ENCODE measurements around the gene CCDC167.

CCDC167 gene

GRCh38 chr6:37540390-37540789 is 40.7 kb upstream of the CCDC167 start:
- H4K91ac ChIP-seq (ENCODE audit: low read length), result no peak overlapping the region
- no peak for DNase-seq
- H3K4me3 ChIP-seq (ENCODE audit: insufficient read depth in 1 of 2, low read depth in 1 of 2, low read length in 2 of 2), result no peak overlapping the region
- H3K36me3 ChIP-seq (ENCODE audit: control insufficient read depth in 1 of 2, insufficient read depth in 2 of 2, low read depth in 1 of 2, low read length in 2 of 2), result no peaks in the 10 kb centered on the region
- no peak overlapping the region for H3K9ac ChIP-seq (ENCODE audit: low read length)
- no peak overlapping the region for H3K4ac ChIP-seq (ENCODE audit: low read depth in 1 of 2, low read length in 2 of 2)
- no peak overlapping the region for H4K8ac ChIP-seq (ENCODE audit: low read length)
- H3K4me2 ChIP-seq (ENCODE audit: low read length, poor library complexity, severe bottlenecking), result no peak overlapping the region
- no peak overlapping the region for H2AK5ac ChIP-seq (ENCODE audit: low read length, severe bottlenecking)
- H3K18ac ChIP-seq (ENCODE audit: low read depth in 1 of 2, low read length in 2 of 2), result no peak overlapping the region
- H2BK120ac ChIP-seq (ENCODE audit: low read depth, low read length), result no peak overlapping the region
- H2BK12ac ChIP-seq (ENCODE audit: low read length in 2 of 2), result no peak overlapping the region
- no peak overlapping the region for H2AFZ ChIP-seq (ENCODE audit: low read depth, low read length)
- H3K4me1 ChIP-seq (ENCODE audit: control insufficient read depth, insufficient read depth, low read depth, low read length), result peaks cover 14% of the 10 kb centered on the region
- H3K14ac ChIP-seq (ENCODE audit: low read length in 2 of 2), result no peak overlapping the region
- H3K9me3 ChIP-seq (ENCODE audit: control insufficient read depth, low read length), result no peaks in the 10 kb centered on the region
- no peaks in the 10 kb centered on the region for H3K79me1 ChIP-seq (replicated peaks; ENCODE audit: low read length, poor library complexity, severe bottlenecking)
- H3K27ac ChIP-seq (ENCODE audit: low read length, poor library complexity, severe bottlenecking), result no peak overlapping the region
- no peak overlapping the region for H2BK5ac ChIP-seq (ENCODE audit: low read depth, low read length, poor library complexity, severe bottlenecking)
- no peak overlapping the region for H2BK15ac ChIP-seq (ENCODE audit: low read depth, poor library complexity, severe bottlenecking)
- H3K23ac ChIP-seq (ENCODE audit: low read length in 2 of 2), result no peak overlapping the region
- peaks cover 73 to 83% of the 10 kb centered on the region in 2 experiments for H3K27me3 ChIP-seq (ENCODE audit: control insufficient read depth in 1 of 2, insufficient read depth in 1 of 2, low read length in 2 of 2)
- WGBS, result 75% methylated on average over 1 of the region's 4 CpGs

DNA sequence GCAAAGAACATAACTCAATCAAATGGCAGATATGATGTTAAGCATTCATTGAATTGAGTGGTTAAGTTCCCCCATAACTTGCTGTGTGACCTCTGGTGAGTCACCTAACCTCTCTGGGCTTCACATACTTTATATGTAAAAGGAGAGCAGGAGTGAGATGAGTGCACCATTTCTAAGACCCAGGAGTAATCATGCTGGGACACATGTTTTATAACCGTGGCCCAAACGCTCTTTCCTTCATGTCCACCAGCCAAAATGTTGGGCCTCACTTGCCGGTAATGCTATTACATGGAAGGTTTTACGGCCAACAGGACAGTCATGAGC is 40.3 kb upstream of the CCDC167 start:
- no peak overlapping the region for H2AK5ac ChIP-seq (ENCODE audit: low read length, severe bottlenecking)
- H3K14ac ChIP-seq (ENCODE audit: low read length in 2 of 2), result no peak overlapping the region
- H2BK120ac ChIP-seq (ENCODE audit: low read depth, low read length), result no peak overlapping the region
- no peak overlapping the region for H3K4ac ChIP-seq (ENCODE audit: low read depth in 1 of 2, low read length in 2 of 2)
- no peak overlapping the region for H2BK12ac ChIP-seq (ENCODE audit: low read length in 2 of 2)
- H4K91ac ChIP-seq (ENCODE audit: low read length), result no peak overlapping the region
- DNase-seq, result no peak
- WGBS, result 98% methylated on average over 4 of the region's 4 CpGs
- H3K4me2 ChIP-seq (ENCODE audit: low read length, poor library complexity, severe bottlenecking), result no peak overlapping the region
- no peak overlapping the region for H3K4me3 ChIP-seq (ENCODE audit: insufficient read depth in 1 of 2, low read depth in 1 of 2, low read length in 2 of 2)
- H3K9me3 ChIP-seq (ENCODE audit: control insufficient read depth, low read length), result no peaks in the 10 kb centered on the region
- no peak overlapping the region for H3K23ac ChIP-seq (ENCODE audit: low read length in 2 of 2)
- no peak overlapping the region for H3K27ac ChIP-seq (ENCODE audit: low read length, poor library complexity, severe bottlenecking)
- H3K79me1 ChIP-seq (replicated peaks; ENCODE audit: low read length, poor library complexity, severe bottlenecking), result no peaks in the 10 kb centered on the region
- H2BK5ac ChIP-seq (ENCODE audit: low read depth, low read length, poor library complexity, severe bottlenecking), result no peak overlapping the region
- peaks cover 16% of the 10 kb centered on the region for H3K4me1 ChIP-seq (ENCODE audit: control insufficient read depth, insufficient read depth, low read depth, low read length)
- peaks cover 73 to 83% of the 10 kb centered on the region in 2 experiments for H3K27me3 ChIP-seq (ENCODE audit: control insufficient read depth in 1 of 2, insufficient read depth in 1 of 2, low read length in 2 of 2)
- no peaks in the 10 kb centered on the region for H3K36me3 ChIP-seq (ENCODE audit: control insufficient read depth in 1 of 2, insufficient read depth in 2 of 2, low read depth in 1 of 2, low read length in 2 of 2)
- H4K8ac ChIP-seq (ENCODE audit: low read length), result no peak overlapping the region
- H2BK15ac ChIP-seq (ENCODE audit: low read depth, poor library complexity, severe bottlenecking), result no peak overlapping the region
- no peak overlapping the region for H2AFZ ChIP-seq (ENCODE audit: low read depth, low read length)
- no peak overlapping the region for H3K18ac ChIP-seq (ENCODE audit: low read depth in 1 of 2, low read length in 2 of 2)
- H3K9ac ChIP-seq (ENCODE audit: low read length), result no peak overlapping the region

DNA sequence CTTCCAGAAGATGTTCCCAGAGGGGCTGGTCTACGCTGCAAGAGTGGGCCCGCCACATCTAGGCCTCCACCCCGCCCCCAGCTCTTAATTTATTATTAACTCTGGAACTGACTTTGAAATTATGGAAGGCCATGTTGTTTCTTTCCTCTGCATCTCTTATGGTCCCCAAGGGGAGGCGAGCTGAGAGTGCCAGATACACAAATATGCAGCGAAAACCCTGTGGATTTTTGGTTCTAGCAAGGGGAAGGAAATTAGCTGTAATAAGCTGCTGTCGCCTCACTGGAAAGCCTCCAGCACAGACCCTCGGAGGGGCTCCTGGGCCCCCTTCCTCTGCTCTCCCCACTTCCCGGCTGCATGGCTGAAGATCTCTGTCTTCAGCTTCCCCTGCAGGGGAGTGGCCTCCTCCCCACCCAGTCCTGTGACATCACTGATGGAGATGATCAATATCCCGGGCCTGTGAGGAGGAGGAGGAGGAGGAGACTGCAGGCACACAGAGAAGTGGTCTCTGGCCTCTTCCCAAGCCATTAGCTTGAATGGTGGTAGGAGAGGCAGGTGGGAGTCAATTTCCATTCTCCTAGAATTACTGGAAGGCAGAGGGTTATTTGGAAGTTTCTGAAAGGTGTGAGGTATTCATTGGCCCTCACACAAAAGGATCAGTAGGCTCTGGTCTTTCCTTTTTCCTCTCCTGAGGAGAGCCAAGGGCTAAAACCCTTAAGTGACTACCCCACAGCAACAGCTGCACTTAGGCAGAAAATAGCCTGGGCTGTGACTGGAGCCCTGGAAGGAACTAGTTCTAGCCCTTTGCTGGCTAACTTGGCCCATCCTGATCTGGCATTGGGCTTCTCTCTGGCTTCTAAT is 39.7 kb upstream of the CCDC167 start:
- H2BK120ac ChIP-seq (ENCODE audit: low read depth, low read length), result no peak overlapping the region
- H3K9ac ChIP-seq (ENCODE audit: low read length), result no peak overlapping the region
- no peaks in the 10 kb centered on the region for H3K36me3 ChIP-seq (ENCODE audit: control insufficient read depth in 1 of 2, insufficient read depth in 2 of 2, low read depth in 1 of 2, low read length in 2 of 2)
- no peak overlapping the region for H3K27ac ChIP-seq (ENCODE audit: low read length, poor library complexity, severe bottlenecking)
- H2AK5ac ChIP-seq (ENCODE audit: low read length, severe bottlenecking), result no peak overlapping the region
- no peak overlapping the region for H2BK12ac ChIP-seq (ENCODE audit: low read length in 2 of 2)
- H3K18ac ChIP-seq (ENCODE audit: low read depth in 1 of 2, low read length in 2 of 2), result no peak overlapping the region
- no peak overlapping the region for H2BK5ac ChIP-seq (ENCODE audit: low read depth, low read length, poor library complexity, severe bottlenecking)
- H4K91ac ChIP-seq (ENCODE audit: low read length), result no peak overlapping the region
- DNase-seq, result no peak
- H3K9me3 ChIP-seq (ENCODE audit: control insufficient read depth, low read length), result no peaks in the 10 kb centered on the region
- no peaks in the 10 kb centered on the region for H3K79me1 ChIP-seq (replicated peaks; ENCODE audit: low read length, poor library complexity, severe bottlenecking)
- H3K4me1 ChIP-seq (ENCODE audit: control insufficient read depth, insufficient read depth, low read depth, low read length), result peaks cover 16% of the 10 kb centered on the region
- no peak overlapping the region for H3K4me2 ChIP-seq (ENCODE audit: low read length, poor library complexity, severe bottlenecking)
- no peak overlapping the region for H3K4ac ChIP-seq (ENCODE audit: low read depth in 1 of 2, low read length in 2 of 2)
- 73% methylated on average over 6 of the region's 9 CpGs for WGBS
- H4K8ac ChIP-seq (ENCODE audit: low read length), result no peak overlapping the region
- H3K14ac ChIP-seq (ENCODE audit: low read length in 2 of 2), result no peak overlapping the region
- no peak overlapping the region for H2AFZ ChIP-seq (ENCODE audit: low read depth, low read length)
- H2BK15ac ChIP-seq (ENCODE audit: low read depth, poor library complexity, severe bottlenecking), result no peak overlapping the region
- H3K27me3 ChIP-seq (ENCODE audit: control insufficient read depth in 1 of 2, insufficient read depth in 1 of 2, low read length in 2 of 2), result peaks cover 73 to 83% of the 10 kb centered on the region in 2 experiments
- no peak overlapping the region for H3K4me3 ChIP-seq (ENCODE audit: insufficient read depth in 1 of 2, low read depth in 1 of 2, low read length in 2 of 2)
- H3K23ac ChIP-seq (ENCODE audit: low read length in 2 of 2), result no peak overlapping the region

DNA sequence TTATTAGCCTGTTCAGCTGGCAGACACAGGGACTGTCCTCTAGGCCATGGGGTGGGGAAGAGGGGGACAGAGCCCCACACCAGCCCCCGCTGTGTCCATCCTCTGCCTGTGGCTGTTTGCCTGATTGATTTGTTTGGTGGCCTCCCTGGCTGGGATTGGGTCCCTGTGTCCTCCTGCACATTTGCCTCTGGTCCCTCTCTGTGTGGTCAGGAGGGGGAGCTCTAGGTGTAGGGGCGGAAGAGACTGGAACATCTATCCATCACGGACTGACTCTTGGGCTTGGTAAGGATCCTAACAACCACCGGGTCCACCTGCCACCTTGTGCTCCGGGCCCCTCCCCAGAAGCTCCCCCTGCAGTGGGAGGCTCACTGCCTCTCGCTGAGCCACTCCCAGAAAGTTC is 38.4 kb upstream of the CCDC167 start:
- H3K4me2 ChIP-seq (ENCODE audit: low read length, poor library complexity, severe bottlenecking), result no peak overlapping the region
- H2BK15ac ChIP-seq (ENCODE audit: low read depth, poor library complexity, severe bottlenecking), result no peak overlapping the region
- no peak overlapping the region for H3K18ac ChIP-seq (ENCODE audit: low read depth in 1 of 2, low read length in 2 of 2)
- no peak overlapping the region for H4K91ac ChIP-seq (ENCODE audit: low read length)
- peaks cover 16% of the 10 kb centered on the region for H3K4me1 ChIP-seq (ENCODE audit: control insufficient read depth, insufficient read depth, low read depth, low read length)
- peaks cover 73 to 89% of the 10 kb centered on the region in 2 experiments for H3K27me3 ChIP-seq (ENCODE audit: control insufficient read depth in 1 of 2, insufficient read depth in 1 of 2, low read length in 2 of 2)
- no peaks in the 10 kb centered on the region for H3K9me3 ChIP-seq (ENCODE audit: control insufficient read depth, low read length)
- no peak for DNase-seq
- no peak overlapping the region for H4K8ac ChIP-seq (ENCODE audit: low read length)
- H2BK5ac ChIP-seq (ENCODE audit: low read depth, low read length, poor library complexity, severe bottlenecking), result no peak overlapping the region
- H3K36me3 ChIP-seq (ENCODE audit: control insufficient read depth in 1 of 2, insufficient read depth in 2 of 2, low read depth in 1 of 2, low read length in 2 of 2), result no peaks in the 10 kb centered on the region
- H3K27ac ChIP-seq (ENCODE audit: low read length, poor library complexity, severe bottlenecking), result no peak overlapping the region
- no peak overlapping the region for H2BK12ac ChIP-seq (ENCODE audit: low read length in 2 of 2)
- H3K4me3 ChIP-seq (ENCODE audit: insufficient read depth in 1 of 2, low read depth in 1 of 2, low read length in 2 of 2), result no peak overlapping the region
- no peak overlapping the region for H3K4ac ChIP-seq (ENCODE audit: low read depth in 1 of 2, low read length in 2 of 2)
- H2AK5ac ChIP-seq (ENCODE audit: low read length, severe bottlenecking), result no peak overlapping the region
- 61% methylated on average over 6 of the region's 6 CpGs for WGBS
- no peak overlapping the region for H3K14ac ChIP-seq (ENCODE audit: low read length in 2 of 2)
- no peak overlapping the region for H2AFZ ChIP-seq (ENCODE audit: low read depth, low read length)
- no peaks in the 10 kb centered on the region for H3K79me1 ChIP-seq (replicated peaks; ENCODE audit: low read length, poor library complexity, severe bottlenecking)
- H3K23ac ChIP-seq (ENCODE audit: low read length in 2 of 2), result no peak overlapping the region
- no peak overlapping the region for H2BK120ac ChIP-seq (ENCODE audit: low read depth, low read length)
- H3K9ac ChIP-seq (ENCODE audit: low read length), result no peak overlapping the region
